Small intestine (tissue), 7 donors: ENCODE data around the gene CCDC90B. TPM values are rescaled to one million over a fixed set of nuclear protein-coding genes. Genes with fewer than 3 reads are reported as not detected.
A peak's percentile ranks its signal among the peaks of the same experiment; 100 is the strongest.

ENCODE experiments used
- DNase-seq, 2 donors: peaks; one replicate each; pipeline versions ENCODE4 v3.0.0 to v3.0.0-alpha.2; 2013
- FAIRE-seq: peaks from 2 replicates; lab custom pipeline; 2012; peaks lifted over from hg19 to GRCh38; lab: Jason Lieb, UNC
- H3K27ac ChIP-seq, 3 donors: one replicate each; pipeline ENCODE4 v1.5.1; 2013; ENCODE audit warnings: low read length in 2 of 3, mild to moderate bottlenecking in 2 of 3, control low read depth in 1 of 3, inconsistent platforms in 1 of 3, low read depth in 1 of 3, moderate library complexity in 1 of 3
- H3K27me3 ChIP-seq, 3 donors: one replicate each; pipeline ENCODE4 v1.6.1; 2013; ENCODE audit warnings: low read length in 3 of 3, inconsistent platforms in 1 of 3; ENCODE audit not compliant: control insufficient read depth in 3 of 3, insufficient read depth in 3 of 3
- H3K36me3 ChIP-seq, 3 donors: one replicate each; pipeline ENCODE4 v1.6.1; 2013; ENCODE audit warnings: low read length in 3 of 3, inconsistent platforms in 1 of 3, low read depth in 1 of 3, mild to moderate bottlenecking in 1 of 3, moderate library complexity in 1 of 3; ENCODE audit not compliant: control insufficient read depth in 3 of 3, insufficient read depth in 2 of 3
- H3K4me1 ChIP-seq, 3 donors: one replicate each; pipeline ENCODE4 v1.6.1; 2013; ENCODE audit warnings: low read length in 2 of 3, inconsistent platforms in 1 of 3, low read depth in 1 of 3, mild to moderate bottlenecking in 1 of 3, moderate library complexity in 1 of 3; ENCODE audit not compliant: control insufficient read depth in 3 of 3, insufficient read depth in 2 of 3
- H3K4me3 ChIP-seq, 3 donors: one replicate each; pipeline ENCODE4 v1.5.1; 2013; ENCODE audit warnings: low read length in 3 of 3, control low read depth in 1 of 3, inconsistent platforms in 1 of 3, low read depth in 1 of 3, mild to moderate bottlenecking in 1 of 3, moderate library complexity in 1 of 3
- H3K9me3 ChIP-seq, 2 donors: one replicate each; pipeline ENCODE4 v1.6.1; 2013; ENCODE audit warnings: low read depth in 1 of 2, low read length in 1 of 2; ENCODE audit not compliant: control insufficient read depth in 2 of 2, insufficient read depth in 1 of 2
- WGBS, 3 donors: extraction: QIAGEN DNeasy Blood & Tissue Kit; methylation state at CpG; one replicate each; pipeline ENCODE4 v1.1.7; 2013; 5-methylcytosine and 5-hydroxymethylcytosine counted together
- polyA plus RNA-seq, 4 donors: library from polyadenylated mRNA; stranded (reverse) in 3 of 4; unstranded in 1 of 4; fragments of 200-250 nt in 3 of 4; fragments of 120-200 nt in 1 of 4; gene quantifications; one replicate each; pipeline versions ENCODE4 v1.2.1 to v1.2.3, GENCODE V29; 2013
- donor health status: healthy with polysubstance abuse.
- donor health status: control.
- donor health status: control.
- donor health status: Bipolar disorder and iron deficiency.
- donor health status: healthy.

The CCDC90B gene
- polyA plus RNA-seq, 4 donors, result 35.5 to 60.4 (median 45.2) TPM

GRCh38 chr11:83259559-83259958 lies 26.6 kb downstream of the CCDC90B start:
- 78 to 96% (median 80%) methylated on average over 1 of the region's 1 CpG for WGBS, 3 donors
- H3K9me3 ChIP-seq, result no peaks in the 10 kb centered on the region
- H3K27ac ChIP-seq, result peak overlapping the region; percentile 4 to 39 (median 25)
- peaks cover 0 to 27% (median 3%) of the 10 kb centered on the region in 3 donors for H3K4me1 ChIP-seq
- DNase-seq, result peak in 1 of 2 donors; percentile 16
- H3K4me3 ChIP-seq, result no peak overlapping the region
- H3K36me3 ChIP-seq, result peaks cover 2 to 12% (median 2%) of the 10 kb centered on the region in 3 donors
- no peak for FAIRE-seq
- no peaks in the 10 kb centered on the region for H3K27me3 ChIP-seq

- WGBS, 3 donors, result 89 to 97% (median 92%) methylated on average over 3 of the region's 3 CpGs
Observed at GRCh38 chr11:83257761-83258168, 28.4 kb downstream of the CCDC90B start.

GRCh38 chr11:83256602-83257340 lies 29.4 kb downstream of the CCDC90B start:
- WGBS, 3 donors, result 35 to 51% (median 50%) methylated on average over 3 of the region's 3 CpGs
- peak overlapping the region in 2 of 3 donors; percentile 0 to 4 for H3K27ac ChIP-seq

More at GRCh38 chr11:83257761-83258168, 28.4 kb downstream of the CCDC90B start:
- Histone ChIP-seq H3K27me3 (no peaks in the 10 kb centered on the region), H3K4me3 (no peak overlapping the region), H3K4me1 (peaks cover 0 to 27% (median 3%) of the 10 kb centered on the region in 3 donors), H3K27ac (peak overlapping the region in 1 of 3 donors; percentile 25), H3K9me3 (no peaks in the 10 kb centered on the region), H3K36me3 (peaks cover 1 to 7% (median 2%) of the 10 kb centered on the region in 3 donors)
- DNase-seq (peak; percentile 40 to 78), FAIRE-seq (no peak)

GRCh38 chr11:83255366-83255765 lies 30.8 kb downstream of the CCDC90B start:
- WGBS, 3 donors, result 91 to 93% (median 92%) methylated on average over 3 of the region's 3 CpGs
- Histone ChIP-seq H3K27ac (no peak overlapping the region), H3K9me3 (no peaks in the 10 kb centered on the region), H3K4me3 (no peak overlapping the region), H3K4me1 (peaks cover 0 to 26% (median 3%) of the 10 kb centered on the region in 3 donors), H3K36me3 (peaks cover 0 to 7% (median 2%) of the 10 kb centered on the region in 3 donors), H3K27me3 (no peaks in the 10 kb centered on the region)
- FAIRE-seq (no peak), DNase-seq (no peak)

More at GRCh38 chr11:83256602-83257340, 29.4 kb downstream of the CCDC90B start:
- Histone ChIP-seq H3K4me1 (peaks cover 0 to 27% (median 3%) of the 10 kb centered on the region in 3 donors), H3K36me3 (peaks cover 0 to 7% (median 2%) of the 10 kb centered on the region in 3 donors), H3K9me3 (no peaks in the 10 kb centered on the region), H3K27me3 (no peaks in the 10 kb centered on the region), H3K4me3 (no peak overlapping the region)
- peak; percentile 65 to 88 for DNase-seq
- FAIRE-seq, result no peak

GRCh38 chr11:83252941-83253340 lies 33.2 kb downstream of the CCDC90B start:
- peaks cover 0 to 19% (median 3%) of the 10 kb centered on the region in 3 donors for H3K4me1 ChIP-seq
- peaks cover 0 to 3% (median 0%) of the 10 kb centered on the region in 3 donors for H3K36me3 ChIP-seq
- 90 to 98% (median 97%) methylated on average over 2 of the region's 2 CpGs for WGBS, 3 donors
- no peak for DNase-seq
- no peaks in the 10 kb centered on the region for H3K27me3 ChIP-seq
- no peaks in the 10 kb centered on the region for H3K9me3 ChIP-seq
- FAIRE-seq, result no peak
- H3K4me3 ChIP-seq, result no peak overlapping the region
- no peak overlapping the region for H3K27ac ChIP-seq

- Histone ChIP-seq H3K27me3 (no peaks in the 10 kb centered on the region), H3K27ac (no peak overlapping the region), H3K9me3 (no peaks in the 10 kb centered on the region), H3K36me3 (no peaks in the 10 kb centered on the region), H3K4me3 (no peak overlapping the region), H3K4me1 (peaks cover 0 to 14% (median 3%) of the 10 kb centered on the region in 3 donors)
- 94 to 98% (median 95%) methylated on average over 2 of the region's 2 CpGs for WGBS, 3 donors
- FAIRE-seq, result no peak
- DNase-seq, result no peak
Observed at GRCh38 chr11:83252266-83252665, 33.9 kb downstream of the CCDC90B start.

GRCh38 chr11:83249972-83250593 lies 36.1 kb downstream of the CCDC90B start:
- no peaks in the 10 kb centered on the region for H3K36me3 ChIP-seq
- H3K4me3 ChIP-seq, result no peak overlapping the region
- H3K27me3 ChIP-seq, result no peaks in the 10 kb centered on the region
- peak; percentile 15 for FAIRE-seq
- peak; percentile 51 for DNase-seq
- peaks cover 0 to 2% (median 0%) of the 10 kb centered on the region in 3 donors for H3K4me1 ChIP-seq
- WGBS, 3 donors, result 4 to 10% (median 5%) methylated on average over 4 of the region's 4 CpGs
- H3K27ac ChIP-seq, result no peak overlapping the region
- no peaks in the 10 kb centered on the region for H3K9me3 ChIP-seq

GRCh38 chr11:83249445-83249844 lies 36.7 kb downstream of the CCDC90B start:
- Histone ChIP-seq H3K4me1 (no peaks in the 10 kb centered on the region), H3K36me3 (no peaks in the 10 kb centered on the region), H3K4me3 (no peak overlapping the region), H3K9me3 (no peaks in the 10 kb centered on the region), H3K27me3 (no peaks in the 10 kb centered on the region), H3K27ac (no peak overlapping the region)
- no peak for FAIRE-seq
- 90 to 100% (median 95%) methylated on average over 1 of the region's 1 CpG for WGBS, 3 donors
- no peak for DNase-seq
